Measurements from ENCODE around the gene LYRM4. TPM values are rescaled to one million over a fixed set of nuclear protein-coding genes. Genes with fewer than 3 reads are reported as not detected.

The LYRM4 gene
- total RNA-seq, 1 experiment from 2014 or later, result 16.5 TPM

GRCh38 chr6:5235830-5236229, 24.9 kb downstream of the LYRM4 start:
- CTCF ChIA-PET, result no interaction called here
- DNase-seq, result no peak
- intact Hi-C loops (cut with micrococcal nuclease; ENCODE audit: unreplicated experiment), result no loop called here
- Mint-ChIP-seq H3K4me3 (ENCODE audit: low read depth, unreplicated experiment) (no peak overlapping the region), H3K4me1 (ENCODE audit: low read depth, unreplicated experiment) (no peaks in the 10 kb centered on the region), H3K27ac (ENCODE audit: unreplicated experiment) (no peak overlapping the region), H3K27me3 (ENCODE audit: unreplicated experiment) (no peaks in the 10 kb centered on the region), H3K9me3 (ENCODE audit: low read depth, unreplicated experiment) (no peaks in the 10 kb centered on the region), H3K36me3 (ENCODE audit: insufficient read depth, unreplicated experiment) (no peaks in the 10 kb centered on the region)
- TF ChIP-seq, protein P1, sequence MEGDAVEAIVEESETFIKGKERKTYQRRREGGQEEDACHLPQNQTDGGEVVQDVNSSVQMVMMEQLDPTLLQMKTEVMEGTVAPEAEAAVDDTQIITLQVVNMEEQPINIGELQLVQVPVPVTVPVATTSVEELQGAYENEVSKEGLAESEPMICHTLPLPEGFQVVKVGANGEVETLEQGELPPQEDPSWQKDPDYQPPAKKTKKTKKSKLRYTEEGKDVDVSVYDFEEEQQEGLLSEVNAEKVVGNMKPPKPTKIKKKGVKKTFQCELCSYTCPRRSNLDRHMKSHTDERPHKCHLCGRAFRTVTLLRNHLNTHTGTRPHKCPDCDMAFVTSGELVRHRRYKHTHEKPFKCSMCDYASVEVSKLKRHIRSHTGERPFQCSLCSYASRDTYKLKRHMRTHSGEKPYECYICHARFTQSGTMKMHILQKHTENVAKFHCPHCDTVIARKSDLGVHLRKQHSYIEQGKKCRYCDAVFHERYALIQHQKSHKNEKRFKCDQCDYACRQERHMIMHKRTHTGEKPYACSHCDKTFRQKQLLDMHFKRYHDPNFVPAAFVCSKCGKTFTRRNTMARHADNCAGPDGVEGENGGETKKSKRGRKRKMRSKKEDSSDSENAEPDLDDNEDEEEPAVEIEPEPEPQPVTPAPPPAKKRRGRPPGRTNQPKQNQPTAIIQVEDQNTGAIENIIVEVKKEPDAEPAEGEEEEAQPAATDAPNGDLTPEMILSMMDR (IDR thresholded peaks at IDR 0.05; ENCODE audit: unreplicated experiment), result no peak
- no TSS peak for BruUV-seq (replicated peaks)

DNA sequence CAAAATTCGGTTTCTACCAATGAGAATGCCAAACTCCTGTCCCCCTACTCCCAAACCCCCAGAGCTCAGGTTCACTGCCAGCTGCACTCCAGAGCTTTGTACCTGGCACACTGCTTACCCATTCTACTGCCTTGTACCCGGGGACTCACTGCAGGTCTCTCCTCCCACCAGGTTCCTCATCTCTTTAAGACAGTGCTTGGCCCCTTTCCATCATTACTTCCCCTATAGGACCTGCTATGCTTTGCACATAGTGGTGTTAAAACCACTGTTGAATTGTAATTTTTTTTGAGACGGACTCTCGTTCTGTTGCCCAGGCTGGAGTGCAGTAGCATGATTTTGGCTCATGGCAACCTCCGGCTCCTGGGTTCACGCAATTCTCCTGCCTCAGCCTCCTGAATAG, 25.9 kb downstream of the LYRM4 start:
- no peaks in the 10 kb centered on the region for H3K4me1 Mint-ChIP-seq (ENCODE audit: low read depth, unreplicated experiment)
- CTCF ChIA-PET, result no interaction called here
- no peak for DNase-seq
- no peaks in the 10 kb centered on the region for H3K36me3 Mint-ChIP-seq (ENCODE audit: insufficient read depth, unreplicated experiment)
- no peaks in the 10 kb centered on the region for H3K9me3 Mint-ChIP-seq (ENCODE audit: low read depth, unreplicated experiment)
- intact Hi-C loops (cut with micrococcal nuclease; ENCODE audit: unreplicated experiment), result no loop called here
- H3K27me3 Mint-ChIP-seq (ENCODE audit: unreplicated experiment), result no peaks in the 10 kb centered on the region
- BruUV-seq (replicated peaks), result no TSS peak
- no peak overlapping the region for H3K4me3 Mint-ChIP-seq (ENCODE audit: low read depth, unreplicated experiment)
- TF ChIP-seq, protein P1 (IDR thresholded peaks at IDR 0.05; ENCODE audit: unreplicated experiment), result no peak
- H3K27ac Mint-ChIP-seq (ENCODE audit: unreplicated experiment), result no peak overlapping the region

- Mint-ChIP-seq H3K4me1 (ENCODE audit: low read depth, unreplicated experiment) (no peaks in the 10 kb centered on the region), H3K4me3 (ENCODE audit: low read depth, unreplicated experiment) (no peak overlapping the region), H3K27me3 (ENCODE audit: unreplicated experiment) (no peaks in the 10 kb centered on the region), H3K9me3 (ENCODE audit: low read depth, unreplicated experiment) (no peaks in the 10 kb centered on the region), H3K36me3 (ENCODE audit: insufficient read depth, unreplicated experiment) (no peaks in the 10 kb centered on the region), H3K27ac (ENCODE audit: unreplicated experiment) (no peak overlapping the region)
- CTCF ChIA-PET, result no interaction called here
- no TSS peak for BruUV-seq (replicated peaks)
- TF ChIP-seq, protein P1 (IDR thresholded peaks at IDR 0.05; ENCODE audit: unreplicated experiment), result no peak
- DNase-seq, result no peak
- intact Hi-C loops (cut with micrococcal nuclease; ENCODE audit: unreplicated experiment), result no loop called here
Observed at GRCh38 chr6:5231289-5231688, 29.5 kb downstream of the LYRM4 start.

DNA sequence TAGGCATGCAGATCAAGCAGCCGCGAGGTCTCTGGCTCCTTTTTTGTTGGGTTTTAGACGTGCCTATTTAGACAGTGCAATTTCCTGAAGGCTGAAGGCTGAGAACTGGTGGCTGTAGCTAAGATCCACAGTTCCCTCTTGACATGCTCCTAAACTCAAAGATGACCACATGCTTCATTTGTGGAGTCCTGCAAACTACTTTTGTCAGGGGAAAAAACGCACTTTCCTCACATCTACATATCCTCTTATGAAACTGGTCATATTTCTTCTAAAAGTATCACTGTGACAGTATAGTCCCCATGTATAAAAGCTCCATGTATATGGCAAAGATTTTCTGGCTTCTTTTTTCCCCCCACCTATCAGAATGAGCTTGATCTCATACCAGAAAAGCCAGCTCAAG, 30.7 kb downstream of the LYRM4 start:
- intact Hi-C loops (cut with micrococcal nuclease; ENCODE audit: unreplicated experiment), result no loop called here
- DNase-seq, result no peak
- no peaks in the 10 kb centered on the region for H3K36me3 Mint-ChIP-seq (ENCODE audit: insufficient read depth, unreplicated experiment)
- H3K4me3 Mint-ChIP-seq (ENCODE audit: low read depth, unreplicated experiment), result no peak overlapping the region
- BruUV-seq (replicated peaks), result no TSS peak
- CTCF ChIA-PET, result interaction anchor here (0.5 kb wide), 1 partner anchor 413 kb away, joined by 3 read pairs; no protein-coding TSS in a partner anchor
- no peaks in the 10 kb centered on the region for H3K4me1 Mint-ChIP-seq (ENCODE audit: low read depth, unreplicated experiment)
- H3K27ac Mint-ChIP-seq (ENCODE audit: unreplicated experiment), result no peak overlapping the region
- H3K9me3 Mint-ChIP-seq (ENCODE audit: low read depth, unreplicated experiment), result no peaks in the 10 kb centered on the region
- H3K27me3 Mint-ChIP-seq (ENCODE audit: unreplicated experiment), result no peaks in the 10 kb centered on the region
- TF ChIP-seq, protein P1 (IDR thresholded peaks at IDR 0.05; ENCODE audit: unreplicated experiment), result no peak

Data from Calu3 (cell line).